GM10248 (cell line): Measurements from ENCODE around the gene SLC25A13.

Experiments
- CTCF ChIA-PET: fragments of 300-600 bp; sonication (Branson Sonifier 250); formaldehyde crosslinking; extraction: SDS; loops from one replicate; lab custom pipeline; 2021; ENCODE audit warnings: antibody characterized with exemption; lab: Yijun Ruan, JAX
- POLR2A ChIA-PET: fragments of 350-650 bp; sonication (Branson Sonifier 250); formaldehyde crosslinking; extraction: SDS; loops from one replicate; lab custom pipeline; 2020; ENCODE audit warnings: antibody characterized with exemption; lab: Yijun Ruan, JAX
- DNase-seq: peaks from one replicate; pipeline ENCODE4 v3.0.0; 2012; ENCODE audit errors: extremely low spot score
- CTCF ChIP-seq: IDR thresholded peaks from 2 replicates; pipeline ENCODE4 v1.5.1; 2012; ENCODE audit warnings: mild to moderate bottlenecking, low read depth; ENCODE audit errors: extremely low read depth, missing control alignments, control extremely low read depth

The SLC25A13 gene

GRCh38 chr7:96236198-96237039 is 85.5 kb downstream of the SLC25A13 start:
- CTCF ChIA-PET: interaction anchor here (0.9 to 1.4 kb wide), 2 partner anchors 12 to 13 kb away, joined by 3 read pairs; no protein-coding TSS in a partner anchor

GRCh38 chr7:96235281-96235680 is 86.6 kb downstream of the SLC25A13 start:
- POLR2A ChIA-PET: no interaction called here
- TF ChIP-seq CTCF: no peak
- no peak for DNase-seq
- CTCF ChIA-PET: interaction anchor here (0.9 kb wide), 1 partner anchor 11 kb away, joined by 3 read pairs; no protein-coding TSS in a partner anchor

More at GRCh38 chr7:96236198-96237039, 85.5 kb downstream of the SLC25A13 start:
- TF ChIP-seq CTCF: no peak
- POLR2A ChIA-PET: no interaction called here
- no peak for DNase-seq

GRCh38 chr7:96233528-96234154 is 88.3 kb downstream of the SLC25A13 start:
- TF ChIP-seq CTCF: no peak
- ChIA-PET POLR2A (no interaction called here), CTCF (no interaction called here)
- DNase-seq: no peak

- no peak for DNase-seq
- CTCF ChIA-PET: no interaction called here
- TF ChIP-seq CTCF: no peak
- POLR2A ChIA-PET: no interaction called here
Observed at GRCh38 chr7:96233084-96233483, 88.8 kb downstream of the SLC25A13 start.

GRCh38 chr7:96228760-96229159 is 93.1 kb downstream of the SLC25A13 start:
- DNase-seq: no peak
- TF ChIP-seq CTCF: no peak
- CTCF ChIA-PET: no interaction called here
- POLR2A ChIA-PET: no interaction called here

- CTCF ChIA-PET: interaction anchor here (1.0 to 1.4 kb wide), 4 partner anchors 11 to 121 kb away, joined by 3 read pairs; no protein-coding TSS in a partner anchor
- no peak for DNase-seq
- POLR2A ChIA-PET: no interaction called here
- no peak for TF ChIP-seq CTCF
Observed at GRCh38 chr7:96225251-96225650, 96.6 kb downstream of the SLC25A13 start.
